Liver (tissue), 9 donors: ENCODE results near the gene SLC6A7. TPM values are rescaled to one million over a fixed set of nuclear protein-coding genes. Genes with fewer than 3 reads are reported as not detected.

Experiments
- DNase-seq: peaks from one replicate; pipeline ENCODE4 v3.0.0-alpha.2; 2017; ENCODE audit warnings: low spot score
- H3K27ac ChIP-seq, 2 donors: one replicate each; pipeline ENCODE4 v1.7.0; 2013; ENCODE audit warnings: inconsistent platforms in 2 of 2, low read length in 2 of 2, control low read depth in 1 of 2, low read depth in 1 of 2, mild to moderate bottlenecking in 1 of 2
- H3K27me3 ChIP-seq, 4 donors: one replicate each; pipeline versions ENCODE4 v1.6.1 to v1.7.0; 2013; ENCODE audit warnings: low read length in 3 of 4, inconsistent platforms in 1 of 4, mild to moderate bottlenecking in 1 of 4, moderate library complexity in 1 of 4; ENCODE audit not compliant: control insufficient read depth in 4 of 4, insufficient read depth in 4 of 4
- H3K36me3 ChIP-seq, 4 donors: one replicate each; pipeline versions ENCODE4 v1.6.1 to v1.7.0; 2013; ENCODE audit warnings: low read length in 3 of 4, mild to moderate bottlenecking in 3 of 4, low read depth in 1 of 4, moderate library complexity in 1 of 4; ENCODE audit not compliant: control insufficient read depth in 4 of 4, insufficient read depth in 3 of 4
- H3K4me1 ChIP-seq, 4 donors: one replicate each; pipeline versions ENCODE4 v1.6.1 to v1.7.0; 2013; ENCODE audit warnings: low read length in 3 of 4, mild to moderate bottlenecking in 3 of 4, moderate library complexity in 1 of 4; ENCODE audit not compliant: control insufficient read depth in 4 of 4, insufficient read depth in 4 of 4
- H3K4me3 ChIP-seq, 3 donors: one replicate each; pipeline versions ENCODE4 v1.6.1 to v1.7.0; 2013; ENCODE audit warnings: low read length in 3 of 3, control low read depth in 1 of 3, low read depth in 1 of 3, mild to moderate bottlenecking in 1 of 3
- H3K9ac ChIP-seq, 2 donors: one replicate each; pipeline ENCODE4 v1.7.0; 2013; ENCODE audit warnings: low read length in 2 of 2, mild to moderate bottlenecking in 2 of 2, moderate library complexity in 2 of 2, control low read depth in 1 of 2, low read depth in 1 of 2
- H3K9me3 ChIP-seq, 4 donors: one replicate each; pipeline versions ENCODE4 v1.6.1 to v1.7.0; 2013; ENCODE audit warnings: low read length in 3 of 4; ENCODE audit not compliant: control insufficient read depth in 4 of 4
- ATF3 ChIP-seq: IDR thresholded peaks from 2 replicates; pipeline ENCODE4 v1.6.1; 2016; ENCODE audit warnings: antibody characterized with exemption
- CTCF ChIP-seq: fragments of 150-350 bp; IDR thresholded peaks from 2 replicates; pipeline ENCODE4 v1.5.1; 2017; ENCODE audit warnings: improper control_type of control experiment, low read depth, low read length; ENCODE audit not compliant: missing input control
- EGR1 ChIP-seq, 2 donors: IDR thresholded peaks; 2 replicates each; pipeline ENCODE4 v1.6.1; 2016 to 2018; ENCODE audit warnings: antibody characterized with exemption in 2 of 2, low read depth in 2 of 2
- FOXA1 ChIP-seq: IDR thresholded peaks from 2 replicates; pipeline ENCODE4 v1.6.1; 2016; ENCODE audit warnings: antibody characterized with exemption
- GABPA ChIP-seq, 2 donors: IDR thresholded peaks in 1 of 2; conservative IDR thresholded peaks in 1 of 2; 2 replicates each; pipeline ENCODE4 v1.6.1; 2016; ENCODE audit warnings: antibody characterized with exemption in 2 of 2, mild to moderate bottlenecking in 1 of 2, moderate library complexity in 1 of 2
- HNF4G ChIP-seq: IDR thresholded peaks from 2 replicates; pipeline ENCODE4 v1.6.1; 2016; ENCODE audit warnings: antibody characterized with exemption
- JUND ChIP-seq, 2 donors: IDR thresholded peaks; 2 replicates each; pipeline ENCODE4 v1.6.1; 2016; ENCODE audit warnings: antibody characterized with exemption in 2 of 2
- NR2F2 ChIP-seq: IDR thresholded peaks from 2 replicates; pipeline ENCODE4 v1.6.1; 2016; ENCODE audit warnings: antibody characterized with exemption
- RAD21 ChIP-seq, 2 donors: IDR thresholded peaks; 2 replicates each; pipeline ENCODE4 v1.6.1; 2016; ENCODE audit warnings: antibody characterized with exemption in 2 of 2, mild to moderate bottlenecking in 2 of 2
- RXRA ChIP-seq, 2 donors: IDR thresholded peaks; 2 replicates each; pipeline ENCODE4 v1.6.1; 2017 to 2018; ENCODE audit warnings: antibody characterized with exemption in 2 of 2, mild to moderate bottlenecking in 1 of 2
- SP1 ChIP-seq: IDR thresholded peaks from 2 replicates; pipeline ENCODE4 v1.6.1; 2018; ENCODE audit warnings: antibody characterized with exemption, mild to moderate bottlenecking
- TAF1 ChIP-seq: conservative IDR thresholded peaks from 2 replicates; pipeline ENCODE4 v1.6.1; 2016; ENCODE audit warnings: antibody characterized with exemption, mild to moderate bottlenecking
- YY1 ChIP-seq: IDR thresholded peaks from 2 replicates; pipeline ENCODE4 v1.6.1; 2016; ENCODE audit warnings: antibody characterized with exemption, mild to moderate bottlenecking
- ZBTB33 ChIP-seq: IDR thresholded peaks from 2 replicates; pipeline ENCODE4 v1.6.1; 2016; ENCODE audit warnings: antibody characterized with exemption
- WGBS: extraction: QIAGEN DNeasy Blood & Tissue Kit; methylation state at CpG from one replicate; pipeline ENCODE4 v1.1.7; 2013; 5-methylcytosine and 5-hydroxymethylcytosine counted together
- polyA plus RNA-seq, 2 donors: library from polyadenylated mRNA; stranded (reverse) in 1 of 2; unstranded in 1 of 2; fragments of 200-250 nt in 1 of 2; fragments of >200 nt in 1 of 2; fragmentation: Nextera tagmentation in 1 of 2; extraction: Ambion mirVana in 1 of 2; gene quantifications; one replicate each; pipeline versions ENCODE4 v1.2.1 to v1.2.3, GENCODE V29; 2013 to 2015
- total RNA-seq, 2 donors: library from RNA; depleted of rRNA; stranded (reverse); fragments of >200 nt; gene quantifications; one replicate each; pipeline ENCODE4 v1.2.3, GENCODE V29; 2014
- TF ChIP-seq, protein P1 (sequence below): IDR thresholded peaks from 2 replicates; pipeline ENCODE4 v1.6.1; 2016; ENCODE audit warnings: antibody characterized with exemption, mild to moderate bottlenecking
- TF ChIP-seq, protein P2 (sequence below): IDR thresholded peaks from 2 replicates; pipeline ENCODE4 v1.6.1; 2016; ENCODE audit warnings: antibody characterized with exemption
- donor health status: healthy.
- donor health status: healthy.
- donor health status: healthy.
- donor health status: healthy.
- donor health status: healthy.

SLC6A7 gene
- total and polyA plus RNA-seq, 4 donors = not detected

GRCh38 chr5:150257424-150257823 lies 67.6 kb downstream of the SLC6A7 start:
- no peaks in the 10 kb centered on the region for H3K9me3 ChIP-seq
- no peak overlapping the region for H3K4me3 ChIP-seq
- no peaks in the 10 kb centered on the region for H3K27me3 ChIP-seq
- no peak overlapping the region for H3K9ac ChIP-seq
- H3K27ac ChIP-seq = no peak overlapping the region
- 86% methylated on average over 11 of the region's 11 CpGs for WGBS
- no peaks in the 10 kb centered on the region for H3K36me3 ChIP-seq
- DNase-seq = no peak
- TF ChIP-seq NR2F2 (no peak), YY1 (no peak), JUND (IDR thresholded peaks at IDR 0.05) (no peak), HNF4G (no peak), GABPA (IDR thresholded peaks at IDR 0.05 in 1 of 2, conservative IDR thresholded peaks at IDR 0.05 in 1 of 2) (no peak), ATF3 (no peak), TAF1 (no peak), RAD21 (IDR thresholded peaks at IDR 0.05) (no peak), ZBTB33 (no peak), RXRA (IDR thresholded peaks at IDR 0.05) (no peak), CTCF (no peak), FOXA1 (no peak), SP1 (no peak), EGR1 (IDR thresholded peaks at IDR 0.05; ENCODE audit: low read depth in 2 of 2) (no peak)
- TF ChIP-seq, protein P1, sequence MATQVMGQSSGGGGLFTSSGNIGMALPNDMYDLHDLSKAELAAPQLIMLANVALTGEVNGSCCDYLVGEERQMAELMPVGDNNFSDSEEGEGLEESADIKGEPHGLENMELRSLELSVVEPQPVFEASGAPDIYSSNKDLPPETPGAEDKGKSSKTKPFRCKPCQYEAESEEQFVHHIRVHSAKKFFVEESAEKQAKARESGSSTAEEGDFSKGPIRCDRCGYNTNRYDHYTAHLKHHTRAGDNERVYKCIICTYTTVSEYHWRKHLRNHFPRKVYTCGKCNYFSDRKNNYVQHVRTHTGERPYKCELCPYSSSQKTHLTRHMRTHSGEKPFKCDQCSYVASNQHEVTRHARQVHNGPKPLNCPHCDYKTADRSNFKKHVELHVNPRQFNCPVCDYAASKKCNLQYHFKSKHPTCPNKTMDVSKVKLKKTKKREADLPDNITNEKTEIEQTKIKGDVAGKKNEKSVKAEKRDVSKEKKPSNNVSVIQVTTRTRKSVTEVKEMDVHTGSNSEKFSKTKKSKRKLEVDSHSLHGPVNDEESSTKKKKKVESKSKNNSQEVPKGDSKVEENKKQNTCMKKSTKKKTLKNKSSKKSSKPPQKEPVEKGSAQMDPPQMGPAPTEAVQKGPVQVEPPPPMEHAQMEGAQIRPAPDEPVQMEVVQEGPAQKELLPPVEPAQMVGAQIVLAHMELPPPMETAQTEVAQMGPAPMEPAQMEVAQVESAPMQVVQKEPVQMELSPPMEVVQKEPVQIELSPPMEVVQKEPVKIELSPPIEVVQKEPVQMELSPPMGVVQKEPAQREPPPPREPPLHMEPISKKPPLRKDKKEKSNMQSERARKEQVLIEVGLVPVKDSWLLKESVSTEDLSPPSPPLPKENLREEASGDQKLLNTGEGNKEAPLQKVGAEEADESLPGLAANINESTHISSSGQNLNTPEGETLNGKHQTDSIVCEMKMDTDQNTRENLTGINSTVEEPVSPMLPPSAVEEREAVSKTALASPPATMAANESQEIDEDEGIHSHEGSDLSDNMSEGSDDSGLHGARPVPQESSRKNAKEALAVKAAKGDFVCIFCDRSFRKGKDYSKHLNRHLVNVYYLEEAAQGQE = no peak
- TF ChIP-seq, protein P2, sequence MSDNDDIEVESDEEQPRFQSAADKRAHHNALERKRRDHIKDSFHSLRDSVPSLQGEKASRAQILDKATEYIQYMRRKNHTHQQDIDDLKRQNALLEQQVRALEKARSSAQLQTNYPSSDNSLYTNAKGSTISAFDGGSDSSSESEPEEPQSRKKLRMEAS = no peak
- H3K4me1 ChIP-seq = no peaks in the 10 kb centered on the region

GRCh38 chr5:150258130-150258529 lies 68.3 kb downstream of the SLC6A7 start:
- Histone ChIP-seq H3K27ac (no peak overlapping the region), H3K27me3 (no peaks in the 10 kb centered on the region), H3K4me1 (no peaks in the 10 kb centered on the region), H3K4me3 (no peak overlapping the region), H3K9me3 (no peaks in the 10 kb centered on the region), H3K36me3 (no peaks in the 10 kb centered on the region), H3K9ac (no peak overlapping the region)
- no peak for DNase-seq
- WGBS = 90% methylated on average over 6 of the region's 6 CpGs
- TF ChIP-seq NR2F2 (no peak), FOXA1 (no peak), YY1 (no peak), GABPA (IDR thresholded peaks at IDR 0.05 in 1 of 2, conservative IDR thresholded peaks at IDR 0.05 in 1 of 2) (no peak), ZBTB33 (no peak), ATF3 (no peak)
- TF ChIP-seq, protein P1 = no peak
